Measurements from ENCODE around the gene IGSF1. TPM values are rescaled to one million over a fixed set of nuclear protein-coding genes. Genes with fewer than 3 reads are reported as not detected.
"Not testable (repeated sequence)": the region's sequence is repeated elsewhere in the genome, so short reads cannot be mapped to it uniquely, and the experiment has no call there.

Gene IGSF1
- total RNA-seq, 1 donor from 2014 or later: 0.78 TPM

GRCh38 chrX:131271826-131272225 is 17.3 kb downstream of the IGSF1 start:
- DNase-seq: no peak

GRCh38 chrX:131271274-131271673 is 17.8 kb downstream of the IGSF1 start:
- DNase-seq: no peak

- DNase-seq: no peak
Observed at GRCh38 chrX:131270080-131270479, 19.0 kb downstream of the IGSF1 start.

- DNase-seq: no peak
Observed at GRCh38 chrX:131264665-131265064, 24.4 kb downstream of the IGSF1 start.

- no peak for DNase-seq
Observed at GRCh38 chrX:131264053-131264452, 25.1 kb downstream of the IGSF1 start.

- DNase-seq: no peak
Observed at GRCh38 chrX:131262738-131263679, 26.1 kb downstream of the IGSF1 start.

GRCh38 chrX:131262200-131262599 is 26.9 kb downstream of the IGSF1 start:
- no peak for DNase-seq

GRCh38 chrX:131257367-131257766 is 31.7 kb downstream of the IGSF1 start:
- no peak for DNase-seq

- DNase-seq: not testable (repeated sequence)
Observed at GRCh38 chrX:131250984-131251738, 37.9 kb downstream of the IGSF1 start.

- no peak for DNase-seq
Observed at GRCh38 chrX:131239057-131239456, 50.0 kb downstream of the IGSF1 start.

- no peak for DNase-seq
Observed at GRCh38 chrX:131237363-131237762, 51.7 kb downstream of the IGSF1 start.

- no peak for DNase-seq
Observed at GRCh38 chrX:131235768-131236545, 53.1 kb downstream of the IGSF1 start.

- DNase-seq: no peak
Observed at GRCh38 chrX:131227608-131228007, 61.5 kb downstream of the IGSF1 start.

GRCh38 chrX:131226591-131226990 is 62.5 kb downstream of the IGSF1 start:
- DNase-seq: no peak

- no peak for DNase-seq
Observed at GRCh38 chrX:131225078-131225477, 64.0 kb downstream of the IGSF1 start.

Other genes with a start within 250 kb of the IGSF1 start
- 0.31 TPM for gene ARHGAP36, start 231.0 kb downstream of the IGSF1 start, total RNA-seq